IPS-18a (cell line): ENCODE results near the gene GDA.
"Not testable (repeated sequence)": the region's sequence is repeated elsewhere in the genome, so short reads cannot be mapped to it uniquely, and the experiment has no call there.

Experiments used
- H3K27ac ChIP-seq: one replicate; pipeline ENCODE4 v1.5.1; 2013; ENCODE audit warnings: low read length
- H3K27me3 ChIP-seq: one replicate; pipeline ENCODE4 v1.6.1; 2013; ENCODE audit warnings: mild to moderate bottlenecking, low read length; ENCODE audit not compliant: control insufficient read depth, insufficient read depth
- H3K36me3 ChIP-seq: one replicate; pipeline ENCODE4 v1.6.1; 2013; ENCODE audit warnings: low read depth, low read length; ENCODE audit not compliant: control insufficient read depth
- H3K4me1 ChIP-seq: one replicate; pipeline ENCODE4 v1.6.1; 2013; ENCODE audit warnings: low read depth, low read length; ENCODE audit not compliant: control insufficient read depth
- H3K4me3 ChIP-seq: one replicate; pipeline ENCODE4 v1.5.1; 2013; ENCODE audit warnings: low read length
- H3K9ac ChIP-seq: one replicate; pipeline ENCODE4 v1.6.1; 2013; ENCODE audit warnings: mild to moderate bottlenecking, low read length, moderate library complexity
- H3K9me3 ChIP-seq: one replicate; pipeline ENCODE4 v1.6.1; 2013; ENCODE audit warnings: low read depth, low read length; ENCODE audit not compliant: control insufficient read depth

GDA gene

DNA sequence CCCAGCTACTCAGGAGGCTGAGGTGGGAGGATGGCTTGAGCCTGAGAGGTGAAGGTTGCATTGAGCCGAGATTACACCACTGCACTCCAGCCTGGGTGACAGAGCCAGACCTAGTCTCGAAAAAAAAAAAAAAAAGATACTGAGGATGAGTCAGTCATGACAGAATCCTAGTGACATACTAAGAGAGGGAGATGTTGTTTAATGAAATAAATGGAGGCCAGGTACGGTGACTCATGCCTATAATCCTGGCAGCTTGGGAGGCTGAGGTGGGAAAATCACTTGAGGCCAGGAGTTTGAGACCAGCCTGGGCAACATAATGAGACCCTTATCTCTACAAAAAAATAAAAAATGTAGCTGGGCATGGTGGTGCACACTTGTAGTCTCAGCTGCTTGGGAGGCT is 108.6 kb downstream of the GDA start:
- Histone ChIP-seq H3K9me3 (peaks cover 14% of the 10 kb centered on the region), H3K9ac (no peak overlapping the region), H3K4me1 (no peaks in the 10 kb centered on the region), H3K27ac (no peak overlapping the region), H3K27me3 (no peaks in the 10 kb centered on the region), H3K4me3 (no peak overlapping the region), H3K36me3 (no peaks in the 10 kb centered on the region)

DNA sequence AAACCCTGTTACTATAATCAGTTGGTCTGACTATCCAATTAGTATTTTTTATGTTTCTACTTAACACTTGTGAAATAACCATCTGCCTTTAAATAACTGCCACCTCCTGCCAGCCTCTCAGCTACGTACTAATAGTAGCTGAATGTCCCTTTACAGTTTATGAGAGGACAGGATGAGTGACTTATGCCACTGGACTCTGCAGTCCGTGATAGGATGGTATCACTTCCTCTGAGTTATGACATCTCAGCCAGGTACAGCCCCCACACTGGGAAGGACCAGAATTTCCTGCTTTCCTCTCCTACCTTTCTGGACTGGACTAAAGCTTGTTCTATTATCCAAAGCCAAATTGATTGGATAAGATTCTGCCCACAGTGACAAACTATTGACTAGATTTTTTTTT is 112.8 kb downstream of the GDA start:
- Histone ChIP-seq H3K9me3 (no peaks in the 10 kb centered on the region), H3K27ac (no peak overlapping the region), H3K4me1 (no peaks in the 10 kb centered on the region), H3K36me3 (no peaks in the 10 kb centered on the region), H3K9ac (no peak overlapping the region), H3K4me3 (no peak overlapping the region), H3K27me3 (no peaks in the 10 kb centered on the region)

DNA sequence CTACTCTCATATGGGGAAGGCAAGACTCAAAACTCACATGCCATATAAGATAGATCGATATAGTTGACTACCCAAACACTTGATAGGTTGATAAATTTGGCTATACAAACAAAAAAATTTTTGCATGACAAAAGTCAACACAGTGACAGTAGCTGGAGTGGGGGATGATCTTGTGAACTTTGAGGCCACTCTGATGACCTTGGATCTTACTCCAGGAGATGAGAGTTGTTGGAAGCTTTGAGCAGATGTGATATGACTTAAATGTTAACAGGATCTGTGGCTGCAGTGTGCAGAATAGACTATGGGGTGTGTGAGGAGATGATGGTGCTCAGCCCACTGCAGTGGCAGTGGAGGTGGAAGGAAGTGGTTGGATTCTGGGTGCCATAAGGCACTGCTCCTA is 114.3 kb downstream of the GDA start:
- H3K9me3 ChIP-seq: no peaks in the 10 kb centered on the region
- no peaks in the 10 kb centered on the region for H3K36me3 ChIP-seq
- H3K4me1 ChIP-seq: no peaks in the 10 kb centered on the region
- H3K4me3 ChIP-seq: no peak overlapping the region
- no peak overlapping the region for H3K27ac ChIP-seq
- H3K27me3 ChIP-seq: no peaks in the 10 kb centered on the region
- no peak overlapping the region for H3K9ac ChIP-seq

DNA sequence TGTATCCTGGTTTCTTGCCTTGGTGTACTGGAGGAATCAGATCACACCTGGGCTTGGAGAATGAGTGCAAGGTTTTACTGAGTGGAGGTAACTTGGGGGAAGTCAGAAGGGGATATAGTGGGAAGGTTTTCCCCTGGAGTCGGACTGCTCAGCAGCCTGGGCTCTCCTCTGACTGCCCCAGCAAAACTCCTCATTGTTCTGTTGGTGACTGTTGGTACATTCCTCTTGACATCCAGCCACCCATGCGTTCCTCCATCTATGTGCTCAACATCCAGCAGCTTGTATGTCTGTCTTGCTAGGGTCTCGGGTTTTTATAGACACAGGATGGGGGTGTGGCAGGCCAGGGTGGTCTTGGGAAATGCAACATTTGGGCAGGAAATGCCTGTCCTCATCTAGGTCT is 119.7 kb downstream of the GDA start:
- H3K4me1 ChIP-seq: no peaks in the 10 kb centered on the region
- no peak overlapping the region for H3K27ac ChIP-seq
- H3K9me3 ChIP-seq: no peaks in the 10 kb centered on the region
- H3K36me3 ChIP-seq: no peaks in the 10 kb centered on the region
- H3K9ac ChIP-seq: no peak overlapping the region
- no peak overlapping the region for H3K4me3 ChIP-seq
- no peaks in the 10 kb centered on the region for H3K27me3 ChIP-seq

DNA sequence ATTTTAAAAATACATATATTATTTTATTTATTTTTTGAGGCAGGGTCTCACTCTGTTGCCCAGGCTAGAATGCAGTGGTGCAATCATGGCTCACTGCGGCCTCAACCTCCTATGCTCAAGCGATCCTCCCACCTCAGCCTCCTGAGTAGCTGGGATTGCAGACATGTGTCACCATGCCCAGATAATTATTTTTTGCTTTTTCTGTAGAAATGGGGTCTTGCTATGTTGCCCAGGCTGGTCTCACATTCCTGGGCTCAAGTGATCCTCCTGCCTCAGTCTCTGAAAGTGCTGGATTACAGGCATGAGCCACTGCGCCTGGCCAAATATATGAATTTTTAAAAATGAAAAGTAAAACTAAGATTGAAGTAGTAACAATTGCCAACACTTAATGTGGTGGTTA is 121.1 kb downstream of the GDA start:
- H3K4me3 ChIP-seq, H3K9ac ChIP-seq, H3K27me3 ChIP-seq, H3K36me3 ChIP-seq, H3K9me3 ChIP-seq, H3K4me1 ChIP-seq, H3K27ac ChIP-seq: not testable (repeated sequence)

DNA sequence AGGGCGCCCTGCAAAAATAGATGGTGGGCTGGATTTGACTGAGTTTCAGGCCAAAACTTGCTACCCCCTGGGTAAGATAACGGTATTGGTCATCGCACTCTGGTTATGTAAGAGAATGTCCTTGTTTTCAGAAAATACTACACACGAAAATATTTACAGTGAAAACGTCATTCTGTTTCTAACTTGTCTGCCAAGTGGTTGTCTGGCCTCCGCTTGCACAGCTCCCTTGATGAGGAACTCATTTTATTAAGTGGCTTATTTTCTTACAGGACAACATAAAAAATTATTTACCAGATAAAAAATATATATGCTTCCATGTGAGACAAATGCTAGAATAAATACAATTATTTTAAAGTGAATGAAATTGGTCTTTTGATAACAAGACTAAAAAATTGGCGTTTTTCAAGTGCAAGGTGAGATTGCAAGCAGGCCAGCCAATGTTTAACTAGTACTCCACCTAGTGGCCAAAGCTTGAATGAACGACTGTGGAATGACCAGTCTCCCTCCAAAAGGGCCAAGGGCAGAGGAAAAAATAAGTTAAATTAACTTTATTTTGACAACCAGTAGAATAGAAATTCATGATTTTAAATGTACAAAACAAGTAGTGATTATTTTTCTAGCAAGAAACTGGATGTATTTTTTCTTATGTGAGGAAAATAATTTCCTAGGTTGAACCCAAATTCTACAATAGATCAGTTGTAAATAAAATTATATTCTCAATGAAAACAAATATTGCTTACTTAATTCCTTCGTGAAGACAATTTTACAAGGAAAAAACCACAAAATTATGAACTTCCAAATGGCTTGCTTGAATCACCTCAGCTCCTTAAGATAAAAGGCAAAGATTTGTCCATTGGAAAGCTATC is 122.6 kb downstream of the GDA start:
- Histone ChIP-seq H3K27me3 (no peaks in the 10 kb centered on the region), H3K9me3 (no peaks in the 10 kb centered on the region), H3K4me3 (no peak overlapping the region), H3K36me3 (no peaks in the 10 kb centered on the region), H3K9ac (no peak overlapping the region), H3K27ac (no peak overlapping the region), H3K4me1 (no peaks in the 10 kb centered on the region)

DNA sequence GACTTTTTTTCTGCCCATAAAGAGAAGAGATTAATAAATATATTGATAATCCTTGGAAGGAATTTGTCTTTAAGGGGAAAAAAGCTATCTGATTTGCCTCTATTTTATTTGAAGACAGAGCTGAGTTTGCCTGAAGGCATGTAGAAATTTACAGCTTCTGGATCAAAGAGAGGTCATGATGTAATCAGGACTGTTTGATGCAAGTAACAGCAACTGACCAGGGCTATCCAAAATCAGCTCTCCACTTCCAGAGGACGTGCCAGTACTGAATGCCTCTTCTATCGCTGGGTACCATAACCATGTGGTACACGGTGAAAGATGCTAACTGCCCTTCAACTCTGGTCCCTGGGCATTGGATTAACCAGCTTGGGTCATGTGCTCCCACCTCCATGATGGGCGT is 125.2 kb downstream of the GDA start:
- H3K9ac ChIP-seq: no peak overlapping the region
- H3K27ac ChIP-seq: no peak overlapping the region
- no peaks in the 10 kb centered on the region for H3K9me3 ChIP-seq
- H3K36me3 ChIP-seq: no peaks in the 10 kb centered on the region
- no peaks in the 10 kb centered on the region for H3K4me1 ChIP-seq
- H3K27me3 ChIP-seq: no peaks in the 10 kb centered on the region
- H3K4me3 ChIP-seq: no peak overlapping the region

DNA sequence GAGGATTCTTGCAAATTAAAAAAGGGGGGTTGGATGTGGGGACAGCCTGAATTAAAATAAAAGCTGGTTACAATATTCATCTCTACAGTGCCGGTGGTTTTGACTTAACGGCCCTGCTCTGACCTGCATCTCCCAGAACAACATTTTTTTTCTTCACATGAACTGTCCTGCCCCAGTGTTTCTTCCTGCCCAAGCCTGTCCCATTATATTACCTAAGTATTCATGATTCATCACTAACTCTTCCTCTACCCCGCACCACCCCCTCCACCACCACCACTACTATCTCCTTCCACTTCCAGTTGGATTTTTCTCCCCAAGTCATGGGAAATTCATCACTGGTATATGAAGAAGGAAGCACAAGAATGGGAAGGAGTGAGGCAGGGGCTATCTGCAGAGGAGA is 125.7 kb downstream of the GDA start:
- Histone ChIP-seq H3K9me3 (no peaks in the 10 kb centered on the region), H3K27ac (no peak overlapping the region), H3K36me3 (no peaks in the 10 kb centered on the region), H3K27me3 (no peaks in the 10 kb centered on the region), H3K4me3 (no peak overlapping the region), H3K9ac (no peak overlapping the region), H3K4me1 (no peaks in the 10 kb centered on the region)

DNA sequence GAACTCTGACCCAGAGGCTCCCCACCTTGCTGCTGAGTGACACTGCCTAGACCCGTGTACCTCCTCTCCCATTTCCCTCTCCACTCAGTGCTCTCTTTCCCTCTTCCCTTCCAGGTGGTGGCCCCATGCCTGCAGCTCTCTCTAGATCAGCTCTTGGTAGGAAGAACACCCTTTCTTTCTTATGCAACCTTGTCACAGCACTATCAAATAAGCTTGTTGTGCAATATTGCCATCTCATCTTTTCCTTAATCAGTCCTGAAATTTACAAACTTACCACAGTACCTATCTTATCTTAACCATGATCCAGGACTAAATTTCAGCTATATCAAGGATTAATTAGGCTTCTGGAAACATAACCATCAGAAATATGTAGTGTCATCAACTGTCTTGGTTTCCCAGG is 127.2 kb downstream of the GDA start:
- no peaks in the 10 kb centered on the region for H3K36me3 ChIP-seq
- no peak overlapping the region for H3K4me3 ChIP-seq
- no peak overlapping the region for H3K9ac ChIP-seq
- H3K27me3 ChIP-seq: no peaks in the 10 kb centered on the region
- H3K4me1 ChIP-seq: no peaks in the 10 kb centered on the region
- no peak overlapping the region for H3K27ac ChIP-seq
- no peaks in the 10 kb centered on the region for H3K9me3 ChIP-seq

DNA sequence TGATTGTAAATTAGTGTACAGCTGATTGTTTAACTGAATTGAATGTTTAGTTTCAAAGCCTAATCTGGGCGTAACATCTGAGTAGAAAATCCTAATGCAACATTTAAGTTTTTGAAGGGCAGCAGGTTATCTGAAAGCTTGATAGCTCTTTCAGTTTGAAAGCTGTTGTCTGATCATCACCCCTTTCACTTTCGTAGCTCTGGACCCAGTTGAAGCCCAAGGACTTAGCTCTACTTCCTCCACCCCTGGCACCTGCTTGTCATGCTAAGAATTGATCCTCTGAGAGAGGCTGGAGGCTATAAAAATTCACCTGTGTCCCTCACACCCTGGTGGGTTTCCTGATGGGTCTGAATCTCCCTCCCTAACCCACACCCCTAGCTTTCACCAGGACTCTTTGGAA is 129.7 kb downstream of the GDA start:
- no peaks in the 10 kb centered on the region for H3K4me1 ChIP-seq
- H3K9me3 ChIP-seq: peaks cover 3% of the 10 kb centered on the region
- no peak overlapping the region for H3K4me3 ChIP-seq
- no peaks in the 10 kb centered on the region for H3K27me3 ChIP-seq
- no peak overlapping the region for H3K27ac ChIP-seq
- no peak overlapping the region for H3K9ac ChIP-seq
- no peaks in the 10 kb centered on the region for H3K36me3 ChIP-seq

DNA sequence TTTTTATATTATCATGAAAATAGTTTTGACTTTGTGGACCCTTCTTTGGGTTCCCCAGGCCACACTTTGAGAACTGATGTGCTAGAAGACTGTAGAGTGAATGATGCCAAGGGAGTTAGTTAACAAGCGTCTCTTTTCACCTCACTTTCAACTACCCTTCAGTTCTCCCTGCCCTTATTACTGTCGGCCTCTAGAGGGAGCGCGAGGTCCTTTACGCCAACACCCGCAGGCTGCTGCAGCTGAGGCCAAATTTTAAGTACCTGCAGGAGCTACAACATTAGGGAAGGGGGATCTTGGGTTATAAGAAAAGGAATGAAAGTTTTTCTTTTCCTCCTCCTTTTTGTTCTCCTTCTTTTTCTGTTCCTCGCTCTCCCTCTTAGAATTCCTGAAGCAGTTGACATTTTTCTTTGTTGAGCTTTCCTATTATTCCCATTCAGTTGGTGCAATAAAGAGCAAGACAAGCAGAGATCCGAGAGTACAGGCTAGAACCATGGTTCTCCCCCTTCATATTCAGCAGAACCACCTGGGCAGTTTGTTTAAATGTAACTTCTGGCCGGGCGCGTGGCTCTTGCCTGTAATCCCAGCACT is 131.8 kb downstream of the GDA start:
- Histone ChIP-seq H3K27ac (no peak overlapping the region), H3K9ac (no peak overlapping the region), H3K36me3 (no peaks in the 10 kb centered on the region), H3K4me3 (no peak overlapping the region), H3K27me3 (no peaks in the 10 kb centered on the region), H3K4me1 (no peaks in the 10 kb centered on the region), H3K9me3 (peaks cover 3% of the 10 kb centered on the region)

DNA sequence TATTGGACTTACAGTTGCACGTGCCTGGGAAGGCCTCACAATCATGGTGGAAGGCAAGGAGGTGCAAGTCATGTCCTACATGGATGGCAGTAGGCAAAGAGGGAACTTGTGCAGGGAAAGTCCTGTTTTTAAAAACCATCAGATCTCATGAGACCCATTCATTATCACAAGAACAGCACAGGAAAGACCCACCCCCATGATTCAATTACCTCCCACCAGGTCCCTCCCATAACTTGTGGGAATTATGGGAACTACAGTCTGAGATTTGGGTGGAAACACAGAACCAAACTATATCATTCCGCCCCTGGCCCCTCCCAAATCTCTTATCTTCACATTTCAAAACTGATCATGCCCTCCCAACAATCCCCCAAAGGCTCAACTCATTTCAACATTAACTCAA is 140.2 kb downstream of the GDA start:
- no peaks in the 10 kb centered on the region for H3K9me3 ChIP-seq
- no peak overlapping the region for H3K27ac ChIP-seq
- no peak overlapping the region for H3K9ac ChIP-seq
- H3K4me3 ChIP-seq: no peak overlapping the region
- H3K4me1 ChIP-seq: no peaks in the 10 kb centered on the region
- H3K36me3 ChIP-seq: no peaks in the 10 kb centered on the region
- no peaks in the 10 kb centered on the region for H3K27me3 ChIP-seq
